Type B pancreatic cell (in vitro differentiated cells): ENCODE data around the gene TBC1D22B. TPM values are rescaled to one million over a fixed set of nuclear protein-coding genes. Genes with fewer than 3 reads are reported as not detected.

Experiments
- DNase-seq: peaks from one replicate; pipeline ENCODE4 v3.0.0; 2021; ENCODE audit warnings: mixed read lengths; ENCODE audit not compliant: unreplicated experiment; ENCODE audit errors: extremely low spot score
- H3K27ac Mint-ChIP-seq: 2 replicates; pipeline ENCODE4 v1.8.0; 2021; ENCODE audit warnings: mild to moderate bottlenecking, mixed read lengths
- H3K27me3 Mint-ChIP-seq: 2 replicates; pipeline ENCODE4 v1.8.0; 2021; ENCODE audit warnings: mixed read lengths
- H3K36me3 Mint-ChIP-seq: 2 replicates; pipeline ENCODE4 v1.8.0; 2021; ENCODE audit warnings: mixed read lengths
- H3K4me1 Mint-ChIP-seq: one replicate; pipeline ENCODE4 v1.8.0; 2021; ENCODE audit warnings: mixed read lengths; ENCODE audit not compliant: unreplicated experiment
- H3K4me3 Mint-ChIP-seq: 2 replicates; pipeline ENCODE4 v1.8.0; 2021; ENCODE audit warnings: mild to moderate bottlenecking, mixed read lengths
- H3K9me3 Mint-ChIP-seq: 2 replicates; pipeline ENCODE4 v1.8.0; 2021; ENCODE audit warnings: mixed read lengths
- CTCF ChIP-seq: fragments of 200-600 bp; sonication (generic); conservative IDR thresholded peaks from 2 replicates; pipeline ENCODE4 v1.5.0; 2021; ENCODE audit warnings: antibody characterized with exemption, mild to moderate bottlenecking
- total RNA-seq: library from RNA; stranded (reverse); gene quantifications from 2 replicates; pipeline ENCODE4 v1.2.1, GENCODE V29; 2021; ENCODE audit warnings: low replicate concordance

TBC1D22B gene
- total RNA-seq, 1 donor from 2014 or later, result 13.6 TPM

- Mint-ChIP-seq H3K27ac (no peak overlapping the region), H3K4me1 (peaks cover 6% of the 10 kb centered on the region), H3K4me3 (no peak overlapping the region), H3K36me3 (no peaks in the 10 kb centered on the region), H3K27me3 (peaks cover 13% of the 10 kb centered on the region), H3K9me3 (no peaks in the 10 kb centered on the region)
- no peak for DNase-seq
- TF ChIP-seq CTCF, result no peak
These were observed 45.3 kb upstream of the TBC1D22B start for GRCh38 chr6:37212268-37212667.

GRCh38 chr6:37218061-37218460 lies 39.5 kb upstream of the TBC1D22B start:
- DNase-seq, result no peak
- Mint-ChIP-seq H3K4me3 (no peak overlapping the region), H3K9me3 (no peaks in the 10 kb centered on the region), H3K4me1 (peaks cover 12% of the 10 kb centered on the region), H3K27me3 (peaks cover 3% of the 10 kb centered on the region), H3K36me3 (no peaks in the 10 kb centered on the region), H3K27ac (no peak overlapping the region)
- no peak for TF ChIP-seq CTCF

- peaks cover 3% of the 10 kb centered on the region for H3K27me3 Mint-ChIP-seq
- TF ChIP-seq CTCF, result no peak
- no peak overlapping the region for H3K27ac Mint-ChIP-seq
- no peak for DNase-seq
- H3K4me3 Mint-ChIP-seq, result no peak overlapping the region
- no peaks in the 10 kb centered on the region for H3K36me3 Mint-ChIP-seq
- H3K4me1 Mint-ChIP-seq, result peaks cover 13% of the 10 kb centered on the region
- no peaks in the 10 kb centered on the region for H3K9me3 Mint-ChIP-seq
These were observed 39.1 kb upstream of the TBC1D22B start for GRCh38 chr6:37218511-37218910.

- Mint-ChIP-seq H3K4me1 (peaks cover 13% of the 10 kb centered on the region), H3K36me3 (no peaks in the 10 kb centered on the region), H3K27me3 (no peaks in the 10 kb centered on the region), H3K4me3 (peak overlapping the region; percentile 91), H3K27ac (peak overlapping the region; percentile 80), H3K9me3 (no peaks in the 10 kb centered on the region)
- no peak for DNase-seq
- TF ChIP-seq CTCF, result no peak
These were observed 35.9 kb upstream of the TBC1D22B start for GRCh38 chr6:37221585-37222124.

GRCh38 chr6:37222125-37222967 lies 35.2 kb upstream of the TBC1D22B start:
- Mint-ChIP-seq H3K36me3 (no peaks in the 10 kb centered on the region), H3K27ac (peak overlapping the region; percentile 80), H3K4me1 (peaks cover 13% of the 10 kb centered on the region), H3K4me3 (peak overlapping the region; percentile 91), H3K9me3 (no peaks in the 10 kb centered on the region), H3K27me3 (no peaks in the 10 kb centered on the region)
- DNase-seq, result peak; percentile 85
- TF ChIP-seq CTCF, result no peak
